Measurements from ENCODE around the gene ATG5.

ATG5 gene

GRCh38 chr6:106339334-106340029 lies 13.9 kb upstream of the ATG5 start:
- ChIA-PET POLR2A (ENCODE audit: low non-redundant PET) (interaction anchor here (0.6 kb wide), 2 partner anchors 31 to 176 kb away, joined by 3 read pairs; no protein-coding TSS in a partner anchor), CTCF (interaction anchor here (0.5 to 1.7 kb wide), 20 partner anchors 8 to 1508 kb away, joined by 3 to 11 read pairs (median 4); partner anchors contain the start of gene ATG5)
- TF ChIP-seq, protein P1, sequence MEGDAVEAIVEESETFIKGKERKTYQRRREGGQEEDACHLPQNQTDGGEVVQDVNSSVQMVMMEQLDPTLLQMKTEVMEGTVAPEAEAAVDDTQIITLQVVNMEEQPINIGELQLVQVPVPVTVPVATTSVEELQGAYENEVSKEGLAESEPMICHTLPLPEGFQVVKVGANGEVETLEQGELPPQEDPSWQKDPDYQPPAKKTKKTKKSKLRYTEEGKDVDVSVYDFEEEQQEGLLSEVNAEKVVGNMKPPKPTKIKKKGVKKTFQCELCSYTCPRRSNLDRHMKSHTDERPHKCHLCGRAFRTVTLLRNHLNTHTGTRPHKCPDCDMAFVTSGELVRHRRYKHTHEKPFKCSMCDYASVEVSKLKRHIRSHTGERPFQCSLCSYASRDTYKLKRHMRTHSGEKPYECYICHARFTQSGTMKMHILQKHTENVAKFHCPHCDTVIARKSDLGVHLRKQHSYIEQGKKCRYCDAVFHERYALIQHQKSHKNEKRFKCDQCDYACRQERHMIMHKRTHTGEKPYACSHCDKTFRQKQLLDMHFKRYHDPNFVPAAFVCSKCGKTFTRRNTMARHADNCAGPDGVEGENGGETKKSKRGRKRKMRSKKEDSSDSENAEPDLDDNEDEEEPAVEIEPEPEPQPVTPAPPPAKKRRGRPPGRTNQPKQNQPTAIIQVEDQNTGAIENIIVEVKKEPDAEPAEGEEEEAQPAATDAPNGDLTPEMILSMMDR (conservative IDR thresholded peaks at IDR 0.05; ENCODE audit: low read depth) = peak; percentile 79
- DNase-seq (ENCODE audit: low spot score) = peak; percentile 88
- no peak overlapping the region for H3K27ac ChIP-seq

DNA sequence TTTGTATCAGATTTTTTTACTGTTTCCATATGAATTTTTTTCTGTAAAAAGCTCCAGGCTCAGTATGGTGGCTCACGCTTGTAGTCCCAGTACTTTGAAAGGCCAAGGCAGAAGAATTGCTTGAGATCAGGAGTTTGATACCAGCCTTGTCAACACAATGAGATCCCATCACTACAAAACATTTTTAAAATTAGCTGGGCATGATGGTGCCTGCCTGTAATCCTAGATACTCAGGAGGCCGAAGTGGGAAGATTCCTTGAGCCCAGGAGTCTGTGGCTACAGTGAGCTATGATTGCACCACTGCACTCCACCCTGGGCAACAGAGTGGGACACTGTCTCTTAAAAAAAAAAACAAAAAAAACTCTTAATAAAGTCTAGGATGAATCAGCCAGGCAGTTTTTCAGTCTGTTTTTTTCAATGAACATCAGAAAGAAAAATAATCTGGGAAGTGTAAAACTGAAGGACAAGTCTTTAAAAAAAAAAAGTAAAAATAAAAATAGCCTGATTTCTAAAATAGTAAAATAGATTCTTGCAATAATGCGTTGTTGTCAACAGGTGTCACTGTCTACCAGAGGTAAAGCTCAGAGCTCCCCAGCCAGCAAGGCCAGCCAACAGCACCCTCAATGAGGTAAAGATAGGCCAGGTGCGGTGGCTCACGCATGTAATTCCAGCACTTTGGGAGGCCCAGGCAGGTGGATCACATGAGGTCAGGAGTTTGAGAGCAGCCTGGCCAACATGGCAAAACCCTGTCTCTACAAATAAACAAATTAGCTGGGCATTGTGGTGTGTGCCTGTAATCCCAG lies 9.3 kb upstream of the ATG5 start:
- ChIA-PET POLR2A (ENCODE audit: low non-redundant PET) (no interaction called here), CTCF (interaction anchor here (0.6 to 1.2 kb wide), 10 partner anchors 8 to 1047 kb away, joined by 3 to 10 read pairs (median 4); no protein-coding TSS in a partner anchor)
- peak; percentile 55 for DNase-seq (ENCODE audit: low spot score)
- TF ChIP-seq, protein P1 (conservative IDR thresholded peaks at IDR 0.05; ENCODE audit: low read depth) = peak; percentile 76
- no peak overlapping the region for H3K27ac ChIP-seq

GRCh38 chr6:106324726-106325335 lies 729 bp downstream of the ATG5 start:
- peak overlapping the region; percentile 98 for H3K27ac ChIP-seq
- peak; percentile 15 for DNase-seq (ENCODE audit: low spot score)
- POLR2A ChIA-PET (ENCODE audit: low non-redundant PET) = interaction anchor here (0.6 to 1.2 kb wide), 2 partner anchors 222 to 235 kb away, joined by 3 read pairs; no protein-coding TSS in a partner anchor
- TF ChIP-seq, protein P1 (conservative IDR thresholded peaks at IDR 0.05; ENCODE audit: low read depth) = no peak
- CTCF ChIA-PET = interaction anchor here (0.5 to 0.7 kb wide), 3 partner anchors 15 to 189 kb away, joined by 3 read pairs; no protein-coding TSS in a partner anchor

DNA sequence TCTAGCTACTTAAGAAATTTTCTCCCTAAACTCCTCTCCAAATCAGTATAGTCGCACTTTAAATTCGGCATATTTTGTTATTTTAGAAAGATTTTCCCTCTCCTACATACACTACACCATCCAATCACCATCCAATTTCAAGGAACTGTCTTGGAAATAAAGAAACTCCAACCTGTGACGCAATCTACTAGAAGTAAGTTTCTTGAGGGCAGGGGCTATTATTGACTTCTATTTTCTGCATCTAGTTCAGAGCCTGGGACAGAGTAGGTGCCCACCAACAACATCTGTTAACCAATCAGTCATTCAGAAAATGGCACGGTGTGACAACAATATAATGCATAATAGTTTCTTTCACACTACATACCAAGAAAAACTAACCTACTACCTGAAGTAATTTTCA lies 3.6 kb downstream of the ATG5 start:
- CTCF ChIA-PET = no interaction called here
- TF ChIP-seq, protein P1 (conservative IDR thresholded peaks at IDR 0.05; ENCODE audit: low read depth) = no peak
- POLR2A ChIA-PET (ENCODE audit: low non-redundant PET) = no interaction called here
- DNase-seq (ENCODE audit: low spot score) = no peak
- H3K27ac ChIP-seq = no peak overlapping the region

GRCh38 chr6:106318851-106319250 lies 6.7 kb downstream of the ATG5 start:
- POLR2A ChIA-PET (ENCODE audit: low non-redundant PET) = no interaction called here
- CTCF ChIA-PET = no interaction called here
- TF ChIP-seq, protein P1 (conservative IDR thresholded peaks at IDR 0.05; ENCODE audit: low read depth) = no peak
- H3K27ac ChIP-seq = no peak overlapping the region
- no peak for DNase-seq (ENCODE audit: low spot score)

DNA sequence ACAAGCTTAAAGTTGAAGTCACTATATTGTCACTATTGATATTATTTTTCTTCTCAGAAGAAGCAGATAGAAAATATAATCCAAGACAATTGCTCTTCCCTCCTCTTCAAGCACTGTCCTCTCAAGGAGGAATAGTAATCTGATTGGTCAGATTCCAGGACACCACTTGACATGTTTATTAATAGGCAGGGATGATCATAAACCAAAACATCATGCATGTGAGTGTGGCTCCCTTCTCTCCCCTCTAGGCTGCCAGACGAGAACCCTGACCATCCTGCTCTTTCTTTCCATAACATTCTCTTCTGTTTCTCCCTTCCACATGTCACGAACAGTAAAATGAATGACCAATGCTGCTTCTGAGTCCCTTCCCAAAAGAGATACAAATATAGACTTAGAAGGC lies 7.5 kb downstream of the ATG5 start:
- ChIA-PET CTCF (no interaction called here), POLR2A (ENCODE audit: low non-redundant PET) (no interaction called here)
- no peak for DNase-seq (ENCODE audit: low spot score)
- TF ChIP-seq, protein P1 (conservative IDR thresholded peaks at IDR 0.05; ENCODE audit: low read depth) = no peak
- no peak overlapping the region for H3K27ac ChIP-seq

Measured in RWPE1 (cell line).